GM21515 (cell line): ENCODE data around the gene COL4A2.

Experiments used
- ATAC-seq: cut with Tn5 transposase; IDR thresholded peaks from one replicate; pipeline ENCODE4 v1.9.1; 2021; ENCODE audit not compliant: unreplicated experiment

The COL4A2 gene

DNA sequence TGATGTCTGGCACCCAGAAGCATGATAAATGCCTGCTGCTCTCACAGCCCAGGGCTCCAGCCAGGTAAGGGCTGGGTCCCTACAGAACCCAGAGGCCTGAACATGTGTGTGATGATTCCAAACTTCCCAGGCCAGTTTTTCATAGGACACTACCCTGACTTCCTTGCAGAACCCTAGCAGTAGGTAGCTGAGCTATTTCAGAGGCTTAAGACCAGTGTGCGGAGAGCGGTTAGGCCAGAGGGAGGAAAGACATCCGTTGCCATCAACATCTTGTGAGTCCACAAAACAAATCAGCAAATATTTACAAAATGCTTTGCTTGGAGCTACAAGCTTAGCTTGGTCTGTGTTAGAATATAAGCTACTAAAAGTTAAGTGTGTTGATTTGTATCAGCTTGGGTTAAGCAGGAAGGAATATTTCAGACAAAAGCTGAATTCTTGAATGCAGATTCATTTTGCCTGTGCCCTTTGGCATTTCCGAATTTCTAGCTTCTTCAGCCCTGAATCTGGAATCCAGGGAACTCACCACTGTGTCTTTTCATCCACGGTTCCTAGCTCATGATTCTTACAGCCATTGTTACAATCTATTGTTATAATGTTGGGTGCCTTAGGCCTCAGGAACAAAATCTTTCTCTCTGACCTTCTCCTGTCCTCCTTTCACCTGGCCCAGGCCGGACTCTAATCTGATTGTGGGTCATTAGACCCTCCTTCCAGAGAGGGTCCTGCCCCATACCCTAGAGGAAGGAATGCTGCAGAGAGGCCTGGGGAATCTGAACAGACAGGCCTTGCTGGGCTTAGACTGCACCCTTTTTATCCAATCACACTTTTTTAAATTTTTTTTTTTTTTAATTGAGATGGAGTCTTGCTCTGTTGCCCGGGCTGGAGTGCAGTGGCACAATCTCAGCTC lies 242.1 kb downstream of the COL4A2 start:
- no peak for ATAC-seq

DNA sequence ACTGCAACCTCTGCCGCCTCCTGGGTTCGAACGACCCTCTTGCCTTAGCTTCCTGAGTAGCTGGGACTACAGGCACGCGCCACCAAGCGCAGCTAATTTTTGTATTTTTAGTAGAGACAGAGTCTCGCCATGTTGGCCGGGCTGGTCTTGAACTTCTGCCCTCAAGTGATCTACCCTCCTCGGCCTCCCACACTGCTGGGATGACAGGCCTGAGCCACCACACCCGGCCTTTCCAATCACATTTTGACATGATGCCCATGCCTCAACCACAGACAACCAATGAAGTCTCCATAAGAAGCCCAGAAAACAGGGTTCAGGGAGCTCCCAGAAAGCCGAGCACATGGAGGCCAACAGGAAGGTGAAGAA lies 242.7 kb downstream of the COL4A2 start:
- ATAC-seq = no peak

DNA sequence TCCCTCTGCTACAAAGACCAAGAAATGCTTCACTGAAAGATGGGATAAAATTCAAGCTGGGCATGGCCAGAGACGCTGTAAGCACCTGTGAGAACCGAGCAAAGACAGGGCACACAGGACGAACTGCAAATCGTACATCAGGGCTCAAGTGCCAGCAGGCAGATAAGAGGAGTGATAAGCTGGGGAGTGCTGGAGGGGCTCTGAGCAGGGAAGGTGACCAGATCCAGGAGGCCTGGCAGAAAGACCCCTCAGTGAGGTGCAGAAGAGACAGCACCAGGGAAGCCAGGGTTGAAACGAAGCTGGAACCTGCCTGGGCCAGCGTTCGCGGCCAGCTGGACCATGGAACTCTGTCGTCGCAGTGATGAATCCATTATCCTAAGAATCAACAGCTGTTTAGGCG lies 244.2 kb downstream of the COL4A2 start:
- no peak for ATAC-seq

DNA sequence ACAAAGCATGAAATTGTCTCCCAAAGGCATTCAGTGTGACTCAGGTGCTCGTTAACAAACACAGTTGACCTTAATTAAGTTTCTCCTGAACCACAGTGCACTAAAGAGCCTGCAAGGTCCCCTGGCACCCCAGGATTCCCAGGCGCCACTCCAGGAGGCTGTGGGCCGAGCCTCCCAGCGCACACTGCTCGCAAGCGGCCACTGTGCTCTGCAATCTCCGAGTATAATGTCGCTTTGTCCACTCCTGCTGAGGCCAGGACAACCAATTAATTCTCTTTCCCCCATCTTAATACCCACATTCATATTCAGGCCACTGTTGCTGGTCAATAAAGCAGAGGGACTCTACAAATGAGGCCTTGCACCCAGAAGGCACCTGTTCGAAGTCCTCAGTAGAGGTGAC lies 245.7 kb downstream of the COL4A2 start:
- ATAC-seq = no peak

DNA sequence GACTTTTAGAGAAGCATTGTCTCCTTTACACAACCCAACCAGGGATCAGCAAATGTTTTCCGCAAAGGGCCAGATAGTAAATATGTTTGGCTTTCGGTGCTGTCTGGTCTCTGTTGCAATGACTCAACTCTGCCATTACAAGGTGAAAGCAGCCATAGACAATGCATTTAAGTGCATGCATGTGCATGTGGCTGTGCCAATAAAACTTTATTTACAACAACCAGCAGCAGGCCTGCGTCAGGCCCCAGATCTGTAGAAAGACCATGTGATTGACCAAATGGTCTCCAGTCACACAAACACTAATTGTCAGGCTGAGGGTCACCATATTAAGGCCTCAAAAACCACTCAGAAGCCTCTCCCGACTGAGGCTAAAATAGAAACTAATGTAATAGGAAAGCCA lies 246.3 kb downstream of the COL4A2 start:
- no peak for ATAC-seq

GRCh38 chr13:110554227-110554836 lies 247.2 kb downstream of the COL4A2 start:
- ATAC-seq = no peak

DNA sequence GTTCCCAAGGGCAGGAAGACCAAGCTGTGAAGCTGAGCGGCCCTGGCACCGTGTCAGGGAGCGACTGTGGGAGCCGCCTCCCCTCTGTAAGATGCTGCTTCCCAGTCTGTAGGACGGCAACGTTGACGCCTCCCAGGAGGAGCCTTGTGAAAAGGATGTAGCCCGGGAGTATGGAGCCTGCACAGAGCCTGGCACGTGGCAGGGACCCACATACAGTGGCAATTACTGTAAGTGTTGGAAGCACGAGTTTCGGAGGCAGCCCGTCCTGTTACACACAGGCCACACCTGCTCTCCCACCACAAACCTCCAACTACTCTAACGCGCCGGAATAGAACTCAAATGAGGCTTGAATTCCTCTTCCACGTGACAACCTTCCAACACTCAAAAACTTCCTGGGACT lies 247.9 kb downstream of the COL4A2 start:
- no peak for ATAC-seq

DNA sequence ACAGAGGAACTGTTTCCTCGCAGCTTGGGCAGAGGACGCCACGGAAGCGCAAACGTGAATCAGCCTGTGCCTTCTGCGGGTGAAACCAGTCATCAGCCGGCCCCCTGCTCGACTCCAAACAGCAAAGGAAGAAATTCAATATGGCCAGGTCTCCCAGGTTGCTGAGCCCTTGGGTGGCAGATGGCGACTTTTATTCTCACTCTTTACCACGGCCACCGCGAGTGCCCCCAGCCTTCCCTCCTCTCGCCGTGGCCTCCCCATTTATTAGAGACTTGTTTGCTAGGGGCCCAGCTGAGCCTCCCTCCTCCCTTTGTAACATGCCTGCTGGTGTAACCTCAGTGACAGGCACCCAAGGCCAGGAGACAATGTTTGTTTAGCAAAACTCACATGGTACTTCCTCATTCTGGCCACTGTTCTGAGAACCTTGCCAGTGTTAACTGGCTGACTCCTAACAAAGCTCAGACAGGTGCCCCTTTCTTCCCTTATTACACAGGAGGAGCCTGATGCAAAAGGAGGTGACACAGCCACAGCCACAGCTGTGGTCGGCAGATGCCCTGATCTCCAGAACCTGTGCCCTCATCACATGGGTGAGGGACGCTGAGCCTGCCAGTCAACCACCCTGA lies 248.6 kb downstream of the COL4A2 start:
- ATAC-seq = no peak

GRCh38 chr13:110556224-110556606 lies 249.1 kb downstream of the COL4A2 start:
- no peak for ATAC-seq

DNA sequence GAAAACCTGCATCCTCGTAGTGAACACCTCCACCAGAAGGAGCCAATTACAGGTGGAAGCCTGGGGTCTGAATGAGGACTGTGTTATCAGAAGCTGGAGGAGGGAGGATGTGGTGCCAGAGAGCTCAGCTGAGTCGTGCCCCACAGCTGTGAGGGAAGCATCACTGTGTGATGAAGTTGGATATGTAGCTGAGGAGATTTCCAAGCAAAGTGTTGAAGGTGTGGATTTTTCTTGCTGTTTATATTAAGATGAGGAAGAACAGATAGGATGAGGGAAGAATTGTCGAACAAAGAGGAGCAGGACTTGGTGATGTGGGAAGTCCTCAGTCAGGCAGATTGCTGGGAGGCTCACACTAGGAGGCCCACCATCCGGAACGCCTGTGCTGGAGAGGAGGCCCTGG lies 250.0 kb downstream of the COL4A2 start:
- ATAC-seq = no peak

- no peak for ATAC-seq
These were observed 250.7 kb downstream of the COL4A2 start for GRCh38 chr13:110557610-110558305.

DNA sequence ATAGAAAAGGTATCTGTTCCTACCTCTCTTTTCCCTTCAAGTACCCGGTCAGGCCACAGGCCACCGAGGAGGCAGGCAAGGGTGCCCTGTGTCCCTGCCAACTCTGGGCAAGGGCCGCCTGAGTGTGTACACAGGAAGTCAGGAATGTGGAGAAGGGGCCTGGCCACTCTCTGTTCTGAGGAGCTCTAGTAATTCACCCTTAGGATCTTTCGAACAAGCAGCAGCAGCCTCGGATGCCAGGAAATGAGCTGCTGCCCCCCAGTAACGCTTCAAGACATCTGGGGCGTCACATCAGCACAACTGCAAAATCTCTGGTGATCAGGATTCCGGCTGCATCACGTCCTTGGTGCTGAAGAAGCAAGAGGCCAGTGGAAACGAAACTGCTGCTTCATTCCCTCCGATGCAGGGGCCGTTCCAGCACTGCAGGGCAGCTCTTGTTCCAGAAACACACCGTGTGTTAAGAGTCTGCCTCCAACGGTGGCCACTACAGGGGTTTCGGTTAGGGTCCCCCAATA lies 252.4 kb downstream of the COL4A2 start:
- no peak for ATAC-seq

GRCh38 chr13:110559986-110560385 lies 252.9 kb downstream of the COL4A2 start:
- ATAC-seq = no peak

GRCh38 chr13:110560601-110561343 lies 253.7 kb downstream of the COL4A2 start:
- no peak for ATAC-seq

DNA sequence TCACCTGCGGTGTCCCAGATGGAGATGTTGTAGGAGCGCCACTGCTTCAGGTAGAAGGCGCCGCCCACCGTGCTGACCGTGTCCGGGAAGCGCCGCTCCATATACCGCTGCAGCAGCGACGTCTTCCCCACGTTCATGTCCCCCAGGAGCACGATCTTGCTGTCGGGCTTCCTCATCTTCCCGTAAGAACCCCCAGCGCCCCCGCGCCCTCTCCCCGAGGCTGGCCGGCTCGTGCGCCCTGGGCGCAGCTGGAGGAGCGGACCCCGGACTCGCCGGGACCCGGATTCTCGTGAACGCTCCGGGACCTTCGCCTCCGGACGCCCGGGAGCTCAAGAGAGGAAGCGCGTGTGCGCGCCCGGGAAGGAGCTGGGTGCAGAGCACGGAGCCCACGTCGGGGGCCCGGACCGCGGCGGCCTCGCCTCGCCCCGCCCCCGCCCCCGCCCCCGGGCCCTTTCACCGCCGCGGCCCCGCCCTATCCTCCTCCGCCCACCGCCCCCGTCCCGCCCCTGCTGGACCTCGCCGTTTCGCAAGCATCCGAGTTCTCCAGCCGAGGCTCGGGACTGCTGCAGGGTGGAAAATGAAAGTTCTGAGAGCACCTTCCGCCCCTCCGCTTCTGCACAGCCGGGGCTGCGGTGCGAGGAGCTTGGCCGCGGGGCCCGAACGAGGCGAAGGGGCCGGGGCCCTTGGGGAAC lies 254.4 kb downstream of the COL4A2 start, which contains the start of gene RAB20:
TSS of gene RAB20 (minus strand) at position 379 of the 692 bp plus-strand sequence. CDS start at position 176, 203 bp downstream.
- peak; percentile 85 for ATAC-seq

DNA sequence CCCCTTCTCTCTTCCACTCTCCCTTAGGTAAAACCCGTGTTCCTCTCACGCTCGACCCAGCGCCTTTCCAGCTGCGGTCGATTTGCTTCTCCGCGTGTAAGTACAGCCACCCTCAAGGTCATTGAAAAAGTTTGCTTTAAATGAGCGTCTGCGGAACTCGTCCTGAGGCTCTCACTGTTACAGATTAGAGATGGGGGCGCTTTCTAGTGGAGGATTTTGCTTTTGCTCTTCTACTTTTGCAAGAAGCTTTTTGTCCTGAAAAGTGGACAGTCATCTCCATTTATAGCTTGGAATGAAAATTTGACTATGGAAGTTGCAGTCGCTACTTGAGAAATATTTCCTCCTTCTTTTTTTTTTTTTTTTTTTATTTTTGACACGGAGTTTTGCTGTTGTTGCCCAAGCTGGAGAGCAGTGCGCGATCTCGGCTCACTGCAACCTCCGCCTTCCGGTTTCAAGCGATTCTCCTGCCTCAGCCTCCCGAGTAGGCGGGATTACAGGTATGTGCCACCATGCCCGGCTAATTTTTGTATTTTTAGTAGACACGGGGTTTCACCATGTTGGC lies 255.0 kb downstream of the COL4A2 start:
- ATAC-seq = no peak
